Measurements from ENCODE around the gene CNTN6.

CNTN6 gene

DNA sequence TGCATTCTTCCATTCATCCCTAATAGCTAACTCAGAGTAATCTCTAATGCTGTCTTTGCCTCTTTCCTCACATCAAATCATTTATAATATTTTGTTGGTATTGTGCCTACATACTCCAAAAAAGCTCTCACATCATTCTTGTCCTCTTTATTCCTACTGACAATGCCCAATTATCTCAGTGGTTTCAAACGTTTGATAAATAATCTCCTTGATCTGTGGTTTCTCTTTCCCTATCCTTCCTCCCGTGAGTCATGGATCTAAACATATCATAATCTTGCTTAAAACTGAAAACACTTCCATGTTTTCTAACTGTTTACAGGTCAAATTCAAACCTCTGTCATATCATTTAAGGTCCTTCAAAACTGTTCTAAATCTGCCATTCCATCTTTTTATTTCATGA lies 115.1 kb downstream of the CNTN6 start:
- no peak overlapping the region for H2BK12ac ChIP-seq (ENCODE audit: low read length)
- no peak overlapping the region for H4K8ac ChIP-seq (ENCODE audit: low read depth, low read length)
- no peak overlapping the region for H2AFZ ChIP-seq (ENCODE audit: low read length)
- no peak overlapping the region for H2BK120ac ChIP-seq (ENCODE audit: low read depth, low read length)
- no peak overlapping the region for H3K4ac ChIP-seq (ENCODE audit: low read length)
- H3K27me3 ChIP-seq (ENCODE audit: control insufficient read depth in 3 of 3, insufficient read depth in 3 of 3, low read depth in 1 of 3, low read length in 3 of 3): no peaks in the 10 kb centered on the region
- no peak overlapping the region for H3K18ac ChIP-seq (ENCODE audit: low read length)
- H3K9me3 ChIP-seq (replicated peaks in 1 of 2; ENCODE audit: control insufficient read depth in 2 of 2, insufficient read depth in 1 of 2, low read depth in 1 of 2, low read length in 2 of 2): no peaks in the 10 kb centered on the region
- no peak for DNase-seq (ENCODE audit: low spot score)
- H3K14ac ChIP-seq (ENCODE audit: low read length): no peak overlapping the region
- H3K36me3 ChIP-seq (replicated peaks in 1 of 2; ENCODE audit: control insufficient read depth in 2 of 2, insufficient read depth in 2 of 2, low read length in 2 of 2): no peaks in the 10 kb centered on the region
- H4K91ac ChIP-seq (ENCODE audit: low read depth, low read length, poor library complexity): no peak overlapping the region
- no CpG with 5 or more reads among the region's 2 CpGs for WGBS, 2 donors (ENCODE audit: extremely low coverage in 2 of 2, insufficient read length in 2 of 2, insufficient replicate concordance in 1 of 2)
- H2BK5ac ChIP-seq (ENCODE audit: low read length): no peak overlapping the region
- no peak overlapping the region for H2BK15ac ChIP-seq (ENCODE audit: low read length)
- H3K4me1 ChIP-seq (ENCODE audit: control insufficient read depth in 2 of 2, insufficient read depth in 1 of 2, low read depth in 1 of 2, low read length in 2 of 2): no peaks in the 10 kb centered on the region
- no peaks in the 10 kb centered on the region for H3K79me1 ChIP-seq (ENCODE audit: low read depth, low read length)
- H3K4me2 ChIP-seq (ENCODE audit: insufficient read depth, low read length, poor library complexity, severe bottlenecking): no peak overlapping the region
- no peak overlapping the region for H3K9ac ChIP-seq (ENCODE audit: low read depth, low read length, poor library complexity)
- H3K4me3 ChIP-seq (ENCODE audit: low read length in 2 of 2): no peak overlapping the region
- H3K27ac ChIP-seq (replicated peaks; ENCODE audit: low read length): no peak overlapping the region
- no peak overlapping the region for H3K23ac ChIP-seq (ENCODE audit: low read depth, low read length, poor library complexity)
- H2AK5ac ChIP-seq (ENCODE audit: low read depth, low read length): no peak overlapping the region

DNA sequence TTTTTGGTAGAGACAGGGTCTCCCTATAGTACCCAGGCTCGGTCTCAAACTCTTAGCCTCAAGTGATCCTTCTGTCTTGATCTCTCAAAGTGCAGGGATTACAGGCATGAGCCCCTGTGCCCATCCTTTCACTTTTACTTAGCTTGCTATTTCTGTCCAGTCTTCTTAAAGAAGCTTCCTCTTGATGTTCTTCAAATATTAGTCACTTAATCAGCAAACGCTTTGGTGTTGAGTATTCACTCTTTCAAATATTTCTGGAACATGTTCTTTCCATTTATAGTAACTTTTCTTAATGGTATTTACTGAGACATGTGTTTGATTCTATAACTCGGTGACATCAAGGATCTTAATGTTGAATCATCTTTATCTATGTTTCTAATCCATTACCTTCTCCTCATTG lies 122.1 kb downstream of the CNTN6 start:
- H3K14ac ChIP-seq (ENCODE audit: low read length): no peak overlapping the region
- no peaks in the 10 kb centered on the region for H3K36me3 ChIP-seq (replicated peaks in 1 of 2; ENCODE audit: control insufficient read depth in 2 of 2, insufficient read depth in 2 of 2, low read length in 2 of 2)
- no peaks in the 10 kb centered on the region for H3K9me3 ChIP-seq (replicated peaks in 1 of 2; ENCODE audit: control insufficient read depth in 2 of 2, insufficient read depth in 1 of 2, low read depth in 1 of 2, low read length in 2 of 2)
- H3K4me1 ChIP-seq (ENCODE audit: control insufficient read depth in 2 of 2, insufficient read depth in 1 of 2, low read depth in 1 of 2, low read length in 2 of 2): no peaks in the 10 kb centered on the region
- H3K4me3 ChIP-seq (ENCODE audit: low read length in 2 of 2): no peak overlapping the region
- no CpG with 5 or more reads among the region's 3 CpGs for WGBS, 2 donors (ENCODE audit: extremely low coverage in 2 of 2, insufficient read length in 2 of 2, insufficient replicate concordance in 1 of 2)
- no peaks in the 10 kb centered on the region for H3K27me3 ChIP-seq (ENCODE audit: control insufficient read depth in 3 of 3, insufficient read depth in 3 of 3, low read depth in 1 of 3, low read length in 3 of 3)
- H3K4me2 ChIP-seq (ENCODE audit: insufficient read depth, low read length, poor library complexity, severe bottlenecking): no peak overlapping the region
- H2BK5ac ChIP-seq (ENCODE audit: low read length): no peak overlapping the region
- no peak for DNase-seq (ENCODE audit: low spot score)
- H2BK15ac ChIP-seq (ENCODE audit: low read length): no peak overlapping the region
- H3K9ac ChIP-seq (ENCODE audit: low read depth, low read length, poor library complexity): no peak overlapping the region
- H3K79me1 ChIP-seq (ENCODE audit: low read depth, low read length): no peaks in the 10 kb centered on the region
- H2AK5ac ChIP-seq (ENCODE audit: low read depth, low read length): no peak overlapping the region
- H3K4ac ChIP-seq (ENCODE audit: low read length): no peak overlapping the region
- no peak overlapping the region for H4K91ac ChIP-seq (ENCODE audit: low read depth, low read length, poor library complexity)
- H2BK120ac ChIP-seq (ENCODE audit: low read depth, low read length): no peak overlapping the region
- H2BK12ac ChIP-seq (ENCODE audit: low read length): no peak overlapping the region
- no peak overlapping the region for H3K18ac ChIP-seq (ENCODE audit: low read length)
- no peak overlapping the region for H4K8ac ChIP-seq (ENCODE audit: low read depth, low read length)
- H2AFZ ChIP-seq (ENCODE audit: low read length): no peak overlapping the region
- no peak overlapping the region for H3K27ac ChIP-seq (replicated peaks; ENCODE audit: low read length)
- no peak overlapping the region for H3K23ac ChIP-seq (ENCODE audit: low read depth, low read length, poor library complexity)

DNA sequence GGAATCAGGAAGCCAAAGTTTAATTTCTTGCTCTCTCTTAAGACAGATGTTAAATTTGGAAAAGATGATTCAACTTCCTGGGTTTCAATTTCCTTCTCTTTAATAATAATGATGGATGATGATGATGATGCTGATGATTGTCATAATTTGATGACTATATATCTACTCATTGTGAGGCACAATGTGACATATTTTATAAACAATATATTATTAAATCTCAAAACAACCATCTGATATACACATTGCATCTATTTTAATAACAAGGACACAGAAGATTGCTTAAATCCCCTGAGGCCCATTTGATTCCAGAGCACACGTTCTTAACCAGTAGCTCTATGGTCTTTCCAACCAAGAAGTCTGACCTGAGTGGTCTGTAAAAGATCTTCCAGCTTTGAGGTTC lies 124.0 kb downstream of the CNTN6 start:
- Histone ChIP-seq H2BK12ac (ENCODE audit: low read length) (no peak overlapping the region), H3K36me3 (replicated peaks in 1 of 2; ENCODE audit: control insufficient read depth in 2 of 2, insufficient read depth in 2 of 2, low read length in 2 of 2) (no peaks in the 10 kb centered on the region), H2BK120ac (ENCODE audit: low read depth, low read length) (no peak overlapping the region), H4K8ac (ENCODE audit: low read depth, low read length) (no peak overlapping the region), H3K79me1 (ENCODE audit: low read depth, low read length) (no peaks in the 10 kb centered on the region), H4K91ac (ENCODE audit: low read depth, low read length, poor library complexity) (no peak overlapping the region), H3K4ac (ENCODE audit: low read length) (no peak overlapping the region), H3K4me2 (ENCODE audit: insufficient read depth, low read length, poor library complexity, severe bottlenecking) (no peak overlapping the region), H3K27ac (replicated peaks; ENCODE audit: low read length) (no peak overlapping the region), H2BK5ac (ENCODE audit: low read length) (no peak overlapping the region), H3K27me3 (ENCODE audit: control insufficient read depth in 3 of 3, insufficient read depth in 3 of 3, low read depth in 1 of 3, low read length in 3 of 3) (no peaks in the 10 kb centered on the region), H2AFZ (ENCODE audit: low read length) (no peak overlapping the region), H3K14ac (ENCODE audit: low read length) (no peak overlapping the region), H2AK5ac (ENCODE audit: low read depth, low read length) (no peak overlapping the region), H3K4me1 (ENCODE audit: control insufficient read depth in 2 of 2, insufficient read depth in 1 of 2, low read depth in 1 of 2, low read length in 2 of 2) (no peaks in the 10 kb centered on the region), H3K23ac (ENCODE audit: low read depth, low read length, poor library complexity) (no peak overlapping the region), H3K18ac (ENCODE audit: low read length) (no peak overlapping the region), H3K9ac (ENCODE audit: low read depth, low read length, poor library complexity) (no peak overlapping the region), H3K9me3 (replicated peaks in 1 of 2; ENCODE audit: control insufficient read depth in 2 of 2, insufficient read depth in 1 of 2, low read depth in 1 of 2, low read length in 2 of 2) (no peaks in the 10 kb centered on the region), H3K4me3 (ENCODE audit: low read length in 2 of 2) (no peak overlapping the region), H2BK15ac (ENCODE audit: low read length) (no peak overlapping the region)
- no peak for DNase-seq (ENCODE audit: low spot score)
- WGBS, 2 donors (ENCODE audit: extremely low coverage in 2 of 2, insufficient read length in 2 of 2, insufficient replicate concordance in 1 of 2): no CpG with 5 or more reads among the region's 1 CpG

DNA sequence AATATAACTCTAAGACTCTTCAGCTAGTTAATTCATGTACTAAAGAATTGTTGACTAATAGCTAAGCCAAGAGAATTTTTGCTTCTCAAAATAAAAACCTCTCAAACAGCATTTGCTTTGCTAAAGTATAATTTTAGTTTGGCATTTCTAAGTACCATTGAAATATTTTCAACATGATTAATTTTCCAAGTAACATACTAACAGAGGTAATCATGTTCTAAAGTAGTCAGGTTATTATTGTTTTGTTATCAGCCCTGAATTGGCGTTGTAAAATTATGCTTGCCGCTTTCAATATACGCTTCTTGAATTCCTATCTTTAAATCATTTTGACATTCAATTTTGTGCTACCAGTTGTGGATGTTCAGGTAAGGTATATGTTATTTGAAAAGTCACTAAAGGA lies 134.3 kb downstream of the CNTN6 start:
- no peak overlapping the region for H3K9ac ChIP-seq (ENCODE audit: low read depth, low read length, poor library complexity)
- H3K4me1 ChIP-seq (ENCODE audit: control insufficient read depth in 2 of 2, insufficient read depth in 1 of 2, low read depth in 1 of 2, low read length in 2 of 2): no peaks in the 10 kb centered on the region
- H2BK5ac ChIP-seq (ENCODE audit: low read length): no peak overlapping the region
- H2AK5ac ChIP-seq (ENCODE audit: low read depth, low read length): no peak overlapping the region
- no peak overlapping the region for H3K27ac ChIP-seq (replicated peaks; ENCODE audit: low read length)
- no peak overlapping the region for H3K23ac ChIP-seq (ENCODE audit: low read depth, low read length, poor library complexity)
- WGBS, 2 donors (ENCODE audit: extremely low coverage in 2 of 2, insufficient read length in 2 of 2, insufficient replicate concordance in 1 of 2): no CpG with 5 or more reads among the region's 3 CpGs
- H3K27me3 ChIP-seq (ENCODE audit: control insufficient read depth in 3 of 3, insufficient read depth in 3 of 3, low read depth in 1 of 3, low read length in 3 of 3): no peaks in the 10 kb centered on the region
- H3K4me3 ChIP-seq (ENCODE audit: low read length in 2 of 2): no peak overlapping the region
- no peaks in the 10 kb centered on the region for H3K79me1 ChIP-seq (ENCODE audit: low read depth, low read length)
- no peak overlapping the region for H4K91ac ChIP-seq (ENCODE audit: low read depth, low read length, poor library complexity)
- H3K14ac ChIP-seq (ENCODE audit: low read length): no peak overlapping the region
- no peak overlapping the region for H2AFZ ChIP-seq (ENCODE audit: low read length)
- no peak overlapping the region for H2BK15ac ChIP-seq (ENCODE audit: low read length)
- no peak overlapping the region for H3K18ac ChIP-seq (ENCODE audit: low read length)
- no peaks in the 10 kb centered on the region for H3K36me3 ChIP-seq (replicated peaks in 1 of 2; ENCODE audit: control insufficient read depth in 2 of 2, insufficient read depth in 2 of 2, low read length in 2 of 2)
- H4K8ac ChIP-seq (ENCODE audit: low read depth, low read length): no peak overlapping the region
- no peak overlapping the region for H2BK12ac ChIP-seq (ENCODE audit: low read length)
- DNase-seq (ENCODE audit: low spot score): no peak
- no peak overlapping the region for H3K4me2 ChIP-seq (ENCODE audit: insufficient read depth, low read length, poor library complexity, severe bottlenecking)
- H2BK120ac ChIP-seq (ENCODE audit: low read depth, low read length): no peak overlapping the region
- H3K4ac ChIP-seq (ENCODE audit: low read length): no peak overlapping the region
- no peaks in the 10 kb centered on the region for H3K9me3 ChIP-seq (replicated peaks in 1 of 2; ENCODE audit: control insufficient read depth in 2 of 2, insufficient read depth in 1 of 2, low read depth in 1 of 2, low read length in 2 of 2)
